ENCODE measurements around the gene TRAPPC3. TPM values are rescaled to one million over a fixed set of nuclear protein-coding genes. Genes with fewer than 3 reads are reported as not detected.
A peak's percentile ranks its signal among the peaks of the same experiment; 100 is the strongest.

The TRAPPC3 gene
- total and polyA plus RNA-seq, 9 of the 15 experiments (the other 6 are each of a cell fraction or from before 2014, with no cell fraction given): 20.6 to 141 (median 112) TPM

GRCh38 chr1:36148821-36149236 is 457 bp downstream of the TRAPPC3 start (continued):
- TF ChIP-seq CREB3L1 (IDR thresholded peaks at IDR 0.05; ENCODE audit: borderline replicate concordance, low read depth) (no peak), ARHGAP35 (IDR thresholded peaks at IDR 0.05; ENCODE audit: partially characterized antibody) (no peak), SMARCA4 (IDR thresholded peaks at IDR 0.05) (peak; percentile 51; the same call in 1 of the 2 replicates), SP1 (CRISPR knock-in tag; IDR thresholded peaks at IDR 0.05) (no peak), ZNF354B (CRISPR knock-in tag; IDR thresholded peaks at IDR 0.05) (no peak), ZFP30 (CRISPR knock-in tag; IDR thresholded peaks at IDR 0.05; ENCODE audit: borderline replicate concordance) (no peak), CBX2 (IDR thresholded peaks at IDR 0.05; ENCODE audit: insufficient read depth, low read length, poor library complexity, severe bottlenecking) (no peak), NR2C1 (IDR thresholded peaks at IDR 0.05) (no peak), NR2C1 (tag; IDR thresholded peaks at IDR 0.05) (no peak), SREBF2 (CRISPR knock-in tag; IDR thresholded peaks at IDR 0.05) (no peak), ZNF695 (CRISPR knock-in tag; IDR thresholded peaks at IDR 0.05) (peak; percentile 13; the same call in 1 of the 2 replicates), ZNF764 (CRISPR knock-in tag; IDR thresholded peaks at IDR 0.05; ENCODE audit: low read depth) (no peak), FIP1L1 (IDR thresholded peaks at IDR 0.05; ENCODE audit: low read depth, low read length, poor library complexity, severe bottlenecking) (no peak), ZNF445 (CRISPR knock-in tag; IDR thresholded peaks at IDR 0.05; ENCODE audit: low read depth) (no peak), POLR2A (conservative IDR thresholded peaks at IDR 0.05) (no peak), KHSRP (IDR thresholded peaks at IDR 0.05) (no peak), CREBBP (IDR thresholded peaks at IDR 0.05; ENCODE audit: low read depth, low read length) (no peak), FOXJ3 (CRISPR knock-in tag; IDR thresholded peaks at IDR 0.05) (no peak), RBM34 (IDR thresholded peaks at IDR 0.05; ENCODE audit: borderline replicate concordance, insufficient read depth, low read length) (no peak), POLR2G (IDR thresholded peaks at IDR 0.05; ENCODE audit: low read depth, low read length) (no peak), NR2F6 (CRISPR knock-in tag; IDR thresholded peaks at IDR 0.05) (no peak), POLR2B (IDR thresholded peaks at IDR 0.05; ENCODE audit: low read depth, partially characterized antibody) (no peak), HLTF (IDR thresholded peaks at IDR 0.05) (no peak)
- TF ChIP-seq, protein P1, sequence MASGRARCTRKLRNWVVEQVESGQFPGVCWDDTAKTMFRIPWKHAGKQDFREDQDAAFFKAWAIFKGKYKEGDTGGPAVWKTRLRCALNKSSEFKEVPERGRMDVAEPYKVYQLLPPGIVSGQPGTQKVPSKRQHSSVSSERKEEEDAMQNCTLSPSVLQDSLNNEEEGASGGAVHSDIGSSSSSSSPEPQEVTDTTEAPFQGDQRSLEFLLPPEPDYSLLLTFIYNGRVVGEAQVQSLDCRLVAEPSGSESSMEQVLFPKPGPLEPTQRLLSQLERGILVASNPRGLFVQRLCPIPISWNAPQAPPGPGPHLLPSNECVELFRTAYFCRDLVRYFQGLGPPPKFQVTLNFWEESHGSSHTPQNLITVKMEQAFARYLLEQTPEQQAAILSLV (tag; IDR thresholded peaks at IDR 0.05): no peak
- TF ChIP-seq, protein P2, sequence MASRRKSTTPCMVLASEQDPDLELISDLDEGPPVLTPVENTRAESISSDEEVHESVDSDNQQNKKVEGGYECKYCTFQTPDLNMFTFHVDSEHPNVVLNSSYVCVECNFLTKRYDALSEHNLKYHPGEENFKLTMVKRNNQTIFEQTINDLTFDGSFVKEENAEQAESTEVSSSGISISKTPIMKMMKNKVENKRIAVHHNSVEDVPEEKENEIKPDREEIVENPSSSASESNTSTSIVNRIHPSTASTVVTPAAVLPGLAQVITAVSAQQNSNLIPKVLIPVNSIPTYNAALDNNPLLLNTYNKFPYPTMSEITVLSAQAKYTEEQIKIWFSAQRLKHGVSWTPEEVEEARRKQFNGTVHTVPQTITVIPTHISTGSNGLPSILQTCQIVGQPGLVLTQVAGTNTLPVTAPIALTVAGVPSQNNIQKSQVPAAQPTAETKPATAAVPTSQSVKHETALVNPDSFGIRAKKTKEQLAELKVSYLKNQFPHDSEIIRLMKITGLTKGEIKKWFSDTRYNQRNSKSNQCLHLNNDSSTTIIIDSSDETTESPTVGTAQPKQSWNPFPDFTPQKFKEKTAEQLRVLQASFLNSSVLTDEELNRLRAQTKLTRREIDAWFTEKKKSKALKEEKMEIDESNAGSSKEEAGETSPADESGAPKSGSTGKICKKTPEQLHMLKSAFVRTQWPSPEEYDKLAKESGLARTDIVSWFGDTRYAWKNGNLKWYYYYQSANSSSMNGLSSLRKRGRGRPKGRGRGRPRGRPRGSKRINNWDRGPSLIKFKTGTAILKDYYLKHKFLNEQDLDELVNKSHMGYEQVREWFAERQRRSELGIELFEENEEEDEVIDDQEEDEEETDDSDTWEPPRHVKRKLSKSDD (conservative IDR thresholded peaks at IDR 0.05; ENCODE audit: low read length): no peak
- TF ChIP-seq, protein P3, sequence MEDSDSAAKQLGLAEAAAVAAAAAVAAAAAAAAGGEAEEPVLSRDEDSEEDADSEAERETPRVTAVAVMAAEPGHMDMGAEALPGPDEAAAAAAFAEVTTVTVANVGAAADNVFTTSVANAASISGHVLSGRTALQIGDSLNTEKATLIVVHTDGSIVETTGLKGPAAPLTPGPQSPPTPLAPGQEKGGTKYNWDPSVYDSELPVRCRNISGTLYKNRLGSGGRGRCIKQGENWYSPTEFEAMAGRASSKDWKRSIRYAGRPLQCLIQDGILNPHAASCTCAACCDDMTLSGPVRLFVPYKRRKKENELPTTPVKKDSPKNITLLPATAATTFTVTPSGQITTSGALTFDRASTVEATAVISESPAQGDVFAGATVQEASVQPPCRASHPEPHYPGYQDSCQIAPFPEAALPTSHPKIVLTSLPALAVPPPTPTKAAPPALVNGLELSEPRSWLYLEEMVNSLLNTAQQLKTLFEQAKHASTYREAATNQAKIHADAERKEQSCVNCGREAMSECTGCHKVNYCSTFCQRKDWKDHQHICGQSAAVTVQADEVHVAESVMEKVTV (CRISPR knock-in tag; IDR thresholded peaks at IDR 0.05): no peak

Data from K562 (cell line).